DND-41 (cell line): ENCODE results near the gene CDH12.
"Not testable (repeated sequence)": the region's sequence is repeated elsewhere in the genome, so short reads cannot be mapped to it uniquely, and the experiment has no call there.

ENCODE experiments used
- ATAC-seq: fragments of 200-7000 bp; cut with Tn5 transposase; 3 replicates; pipeline ENCODE4 v1.9.1; 2021; ENCODE audit warnings: low read depth; ENCODE audit not compliant: insufficient read depth
- DNase-seq: peaks from one replicate; pipeline ENCODE4 v3.0.0-alpha.2; 2020
- H2AFZ ChIP-seq: 2 replicates; pipeline ENCODE4 v1.6.0; 2012; ENCODE audit warnings: low read depth, low read length
- H3K27ac ChIP-seq: 2 replicates; pipeline ENCODE4 v1.5.1; 2012; ENCODE audit warnings: low read length, inconsistent platforms
- H3K27me3 ChIP-seq: fragments of 200-600 bp; sonication (generic); 2 replicates; pipeline ENCODE4 v1.6.0; 2012; ENCODE audit warnings: low read length, mild to moderate bottlenecking, inconsistent platforms; ENCODE audit not compliant: insufficient read depth, poor library complexity
- H3K36me3 ChIP-seq: 2 replicates; pipeline ENCODE4 v1.5.1; 2012; ENCODE audit warnings: low read length, inconsistent platforms; ENCODE audit not compliant: insufficient read depth
- H3K4me1 ChIP-seq: 2 replicates; pipeline ENCODE4 v1.5.1; 2012; ENCODE audit warnings: mild to moderate bottlenecking, low read length; ENCODE audit not compliant: insufficient read depth
- H3K4me2 ChIP-seq: 2 replicates; pipeline ENCODE4 v1.6.0; 2012; ENCODE audit warnings: mild to moderate bottlenecking, moderate library complexity, low read length, inconsistent platforms; ENCODE audit not compliant: insufficient read depth
- H3K4me3 ChIP-seq, 2 experiments: fragments of 200-600 bp in 1 of 2; shearing (Covaris generic) in 1 of 2; 2 replicates each; pipeline ENCODE4 v1.5.1; 2012 to 2016; ENCODE audit warnings: inconsistent platforms in 2 of 2, low read length in 2 of 2, mild to moderate bottlenecking in 2 of 2, low read depth in 1 of 2, moderate library complexity in 1 of 2
- H3K79me2 ChIP-seq: 2 replicates; pipeline ENCODE4 v1.6.0; 2012; ENCODE audit warnings: low read length, inconsistent platforms; ENCODE audit not compliant: insufficient read depth
- H3K9ac ChIP-seq: 2 replicates; pipeline ENCODE4 v1.6.0; 2012; ENCODE audit warnings: low read depth, mild to moderate bottlenecking, inconsistent platforms, low read length, moderate library complexity
- H3K9me3 ChIP-seq: 2 replicates; pipeline ENCODE4 v1.5.1; 2012; ENCODE audit warnings: low read length, moderate library complexity, mild to moderate bottlenecking, inconsistent platforms; ENCODE audit not compliant: insufficient read depth, severe bottlenecking
- H4K20me1 ChIP-seq: 2 replicates; pipeline ENCODE4 v1.6.0; 2012; ENCODE audit warnings: low read length; ENCODE audit not compliant: insufficient read depth
- EZH2 ChIP-seq: IDR thresholded peaks from 3 replicates; pipeline ENCODE4 v1.6.1; 2012; ENCODE audit warnings: borderline replicate concordance, low read depth, mild to moderate bottlenecking, moderate library complexity, low read length, inconsistent platforms; ENCODE audit not compliant: severe bottlenecking
- TF ChIP-seq, protein P1 (sequence below): IDR thresholded peaks from 2 replicates; pipeline ENCODE4 v1.5.1; 2012; ENCODE audit warnings: borderline replicate concordance, low read length, moderate library complexity, mild to moderate bottlenecking; ENCODE audit not compliant: poor library complexity, severe bottlenecking; ENCODE audit errors: extremely low read depth

CDH12 gene

DNA sequence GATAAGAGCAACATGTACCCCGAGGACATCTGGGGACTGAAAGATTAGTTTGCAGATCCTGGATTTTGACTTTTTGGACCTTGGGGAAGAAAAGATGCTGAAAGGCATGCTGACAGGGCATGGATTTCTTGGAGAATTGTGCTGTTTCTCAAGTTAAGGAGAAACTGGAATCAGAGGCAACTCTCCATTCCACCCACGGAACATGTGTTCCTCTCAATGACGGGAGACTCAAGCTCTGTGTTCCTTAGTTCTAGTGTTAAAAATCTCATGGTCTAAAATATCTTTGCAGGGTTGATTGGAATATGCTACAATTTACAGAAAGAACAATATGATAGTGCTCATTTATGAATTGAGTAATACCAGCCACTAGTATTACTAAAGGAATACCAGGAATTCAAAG is 34.4 kb upstream of the CDH12 start:
- Histone ChIP-seq H3K27ac (no peak overlapping the region), H3K27me3 (no peaks in the 10 kb centered on the region), H3K9me3 (no peaks in the 10 kb centered on the region), H3K4me1 (no peaks in the 10 kb centered on the region), H4K20me1 (no peaks in the 10 kb centered on the region), H2AFZ (no peak overlapping the region), H3K9ac (no peak overlapping the region), H3K79me2 (no peaks in the 10 kb centered on the region), H3K4me2 (no peak overlapping the region), H3K36me3 (no peaks in the 10 kb centered on the region), H3K4me3 (no peak overlapping the region)
- no peak for DNase-seq
- TF ChIP-seq EZH2 = no peak
- TF ChIP-seq, protein P1, sequence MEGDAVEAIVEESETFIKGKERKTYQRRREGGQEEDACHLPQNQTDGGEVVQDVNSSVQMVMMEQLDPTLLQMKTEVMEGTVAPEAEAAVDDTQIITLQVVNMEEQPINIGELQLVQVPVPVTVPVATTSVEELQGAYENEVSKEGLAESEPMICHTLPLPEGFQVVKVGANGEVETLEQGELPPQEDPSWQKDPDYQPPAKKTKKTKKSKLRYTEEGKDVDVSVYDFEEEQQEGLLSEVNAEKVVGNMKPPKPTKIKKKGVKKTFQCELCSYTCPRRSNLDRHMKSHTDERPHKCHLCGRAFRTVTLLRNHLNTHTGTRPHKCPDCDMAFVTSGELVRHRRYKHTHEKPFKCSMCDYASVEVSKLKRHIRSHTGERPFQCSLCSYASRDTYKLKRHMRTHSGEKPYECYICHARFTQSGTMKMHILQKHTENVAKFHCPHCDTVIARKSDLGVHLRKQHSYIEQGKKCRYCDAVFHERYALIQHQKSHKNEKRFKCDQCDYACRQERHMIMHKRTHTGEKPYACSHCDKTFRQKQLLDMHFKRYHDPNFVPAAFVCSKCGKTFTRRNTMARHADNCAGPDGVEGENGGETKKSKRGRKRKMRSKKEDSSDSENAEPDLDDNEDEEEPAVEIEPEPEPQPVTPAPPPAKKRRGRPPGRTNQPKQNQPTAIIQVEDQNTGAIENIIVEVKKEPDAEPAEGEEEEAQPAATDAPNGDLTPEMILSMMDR = no peak
- ATAC-seq = no peak

DNA sequence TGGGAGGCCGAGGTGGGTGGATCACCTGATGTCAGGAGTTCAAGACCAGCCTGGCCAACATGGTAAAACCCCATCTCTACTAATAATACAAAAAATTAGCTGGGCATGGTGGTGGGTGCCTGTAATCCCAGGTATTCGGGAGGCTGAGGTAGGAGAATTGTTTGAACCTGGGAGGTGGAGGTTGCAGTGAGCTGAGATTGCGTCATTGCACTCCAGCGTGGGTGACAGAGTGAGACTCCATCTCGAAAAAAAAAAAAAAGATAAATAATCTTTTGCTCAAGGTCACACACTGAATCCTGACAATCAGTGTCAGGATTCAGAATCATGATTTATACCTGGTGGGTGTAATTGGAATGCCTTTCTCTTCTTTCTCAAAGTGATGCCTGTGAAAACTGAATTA is 5.8 kb upstream of the CDH12 start:
- H3K36me3 ChIP-seq, ATAC-seq, H3K4me2 ChIP-seq, DNase-seq, H2AFZ ChIP-seq, H3K9me3 ChIP-seq, H3K27me3 ChIP-seq, H3K9ac ChIP-seq, H3K79me2 ChIP-seq, H4K20me1 ChIP-seq, H3K27ac ChIP-seq, H3K4me3 ChIP-seq, H3K4me1 ChIP-seq: not testable (repeated sequence)

DNA sequence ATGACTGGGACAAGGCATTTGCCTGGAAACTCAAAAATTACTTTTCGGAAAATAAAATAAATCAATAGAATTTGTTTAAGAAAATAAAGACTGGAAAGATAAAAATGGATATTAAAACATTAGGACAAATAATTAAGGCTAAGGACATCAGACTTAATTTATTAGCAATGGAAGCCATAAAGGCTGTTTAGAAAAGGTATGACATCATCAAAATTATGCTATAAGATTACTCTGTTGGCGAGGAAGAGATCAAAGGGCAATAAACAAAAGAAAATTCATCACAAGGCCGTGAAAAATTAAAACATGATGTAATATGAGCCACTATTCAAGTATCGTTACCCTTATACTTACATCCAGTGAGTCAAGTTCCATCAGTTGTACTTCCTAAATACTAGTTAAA is 2.7 kb upstream of the CDH12 start:
- Histone ChIP-seq H3K4me1 (no peaks in the 10 kb centered on the region), H3K9me3 (no peaks in the 10 kb centered on the region), H3K4me2 (no peak overlapping the region), H4K20me1 (no peaks in the 10 kb centered on the region), H3K36me3 (no peaks in the 10 kb centered on the region), H3K27me3 (no peaks in the 10 kb centered on the region), H3K4me3 (no peak overlapping the region), H3K9ac (no peak overlapping the region), H2AFZ (no peak overlapping the region), H3K79me2 (no peaks in the 10 kb centered on the region), H3K27ac (no peak overlapping the region)
- TF ChIP-seq, protein P1 = no peak
- no peak for TF ChIP-seq EZH2
- DNase-seq = no peak
- ATAC-seq = no peak

DNA sequence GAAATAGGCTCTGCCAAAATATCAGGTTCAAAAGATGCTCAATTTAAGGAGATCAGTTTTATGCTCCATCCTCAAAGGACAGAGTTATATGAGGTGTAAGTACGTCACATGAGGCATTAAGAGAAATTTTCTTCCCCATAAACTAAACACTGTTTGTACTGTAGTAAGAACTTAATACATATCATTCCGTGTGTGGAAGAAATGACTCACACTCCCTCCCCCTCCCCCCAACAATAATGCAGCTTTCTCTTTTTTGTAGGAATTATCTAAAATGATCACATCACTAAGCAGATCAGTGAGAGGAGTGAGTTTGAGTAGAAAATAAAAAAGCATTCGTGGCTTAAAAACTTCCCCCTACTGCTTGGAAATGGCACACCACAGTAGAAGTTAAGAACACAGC is 2.2 kb downstream of the CDH12 start:
- Histone ChIP-seq H3K4me3 (no peak overlapping the region), H3K36me3 (no peaks in the 10 kb centered on the region), H3K79me2 (no peaks in the 10 kb centered on the region), H3K9ac (no peak overlapping the region), H3K4me1 (no peaks in the 10 kb centered on the region), H4K20me1 (no peaks in the 10 kb centered on the region), H3K9me3 (no peaks in the 10 kb centered on the region), H3K27me3 (no peaks in the 10 kb centered on the region), H3K27ac (no peak overlapping the region), H3K4me2 (no peak overlapping the region), H2AFZ (no peak overlapping the region)
- TF ChIP-seq, protein P1 = no peak
- TF ChIP-seq EZH2 = no peak
- ATAC-seq (no peak), DNase-seq (no peak)
